Left lung (tissue), 10 donors: ENCODE measurements around the gene SERTAD2. TPM values are rescaled to one million over a fixed set of nuclear protein-coding genes. Genes with fewer than 3 reads are reported as not detected.

ENCODE experiments used
- ATAC-seq: fragments of 200-7000 bp; cut with Tn5 transposase; one replicate; pipeline ENCODE4 v1.9.1; 2020; ENCODE audit warnings: moderate library complexity
- DNase-seq, 4 donors: peaks; one replicate each; pipeline ENCODE4 v3.0.0-alpha.2; 2013 to 2020
- H3K27ac ChIP-seq, 2 donors: fragments of 200-600 bp; sonication (generic) in 1 of 2; one replicate each; pipeline versions ENCODE4 v1.5.0 to v1.8.0; 2020 to 2021
- H3K27me3 ChIP-seq, 2 donors: fragments of 200-600 bp; sonication (generic) in 1 of 2; one replicate each; pipeline versions ENCODE4 v1.5.0 to v1.8.0; 2020 to 2021
- H3K36me3 ChIP-seq, 2 donors: fragments of 200-600 bp; sonication (generic) in 1 of 2; one replicate each; pipeline versions ENCODE4 v1.5.0 to v1.8.0; 2020 to 2021
- H3K4me1 ChIP-seq, 2 donors: fragments of 200-600 bp; one replicate each; pipeline ENCODE4 v1.8.0; 2021
- H3K4me3 ChIP-seq, 2 donors: fragments of 200-600 bp; sonication (generic) in 1 of 2; one replicate each; pipeline versions ENCODE4 v1.5.0 to v1.8.0; 2020 to 2021; ENCODE audit warnings: mild to moderate bottlenecking in 1 of 2
- H3K9me3 ChIP-seq, 2 donors: fragments of 200-600 bp; sonication (generic) in 1 of 2; one replicate each; pipeline versions ENCODE4 v1.5.0 to v1.8.0; 2020 to 2021
- intact Hi-C, 2 donors: fragments of 100-400 bp; cut with DNase I; formaldehyde crosslinking; loops; one replicate each; pipeline versions ENCODE4 v1.11.2 to v1.14.2; 2022
- polyA plus RNA-seq, 6 donors: library from polyadenylated mRNA; unstranded; fragments of 120-200 nt; gene quantifications; one replicate each; pipeline ENCODE4 v1.2.1, GENCODE V29; 2013; ENCODE audit not compliant: insufficient read length in 6 of 6
- total RNA-seq, 2 donors: library from RNA; stranded (reverse); fragmentation: NEBNext Ultra II Directional; extraction: Animal tissue kit (Norgen Biotek cat#: 25700); gene quantifications; one replicate each; pipeline ENCODE4 v1.2.1, GENCODE V29; 2021
- TF ChIP-seq, protein P1 (sequence below), 2 donors: fragments of 200-600 bp; sonication (generic) in 1 of 2; IDR thresholded peaks; one replicate each; pipeline versions ENCODE4 v1.5.0 to v1.8.0; 2021; ENCODE audit warnings: antibody characterized with exemption in 2 of 2
- donor health status: DM: no; HTN: yes; CAD: no.
- donor health status: DM: no; HTN: no; CAD: no.

SERTAD2 gene
- total and polyA plus RNA-seq, 8 donors, result 17.9 to 28.0 (median 26.4) TPM

DNA sequence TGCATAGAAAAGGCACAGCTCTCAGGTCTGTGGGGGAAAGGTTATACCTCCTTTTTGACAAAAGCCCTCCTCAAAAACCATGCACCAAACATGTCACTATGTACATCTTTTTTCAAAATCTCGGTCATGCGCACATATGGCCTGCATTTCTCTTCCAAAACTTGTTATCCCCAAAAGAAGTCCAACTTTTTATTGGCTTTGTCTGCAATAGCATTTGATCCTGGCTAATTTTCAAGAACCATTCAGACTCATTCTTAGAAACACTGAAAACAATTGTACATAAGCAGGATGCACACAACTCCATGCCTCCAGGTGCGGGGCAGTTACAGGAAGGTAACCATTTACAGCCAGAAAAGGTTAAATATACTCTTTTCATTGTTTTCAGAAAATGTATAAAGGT, 21.9 kb downstream of the SERTAD2 start:
- Histone ChIP-seq H3K4me3 (no peak overlapping the region), H3K36me3 (peaks cover 0 to 32% of the 10 kb centered on the region in 2 donors), H3K4me1 (peaks cover 0 to 36% of the 10 kb centered on the region in 2 donors), H3K27me3 (no peaks in the 10 kb centered on the region), H3K27ac (no peak overlapping the region), H3K9me3 (no peaks in the 10 kb centered on the region)
- TF ChIP-seq, protein P1, sequence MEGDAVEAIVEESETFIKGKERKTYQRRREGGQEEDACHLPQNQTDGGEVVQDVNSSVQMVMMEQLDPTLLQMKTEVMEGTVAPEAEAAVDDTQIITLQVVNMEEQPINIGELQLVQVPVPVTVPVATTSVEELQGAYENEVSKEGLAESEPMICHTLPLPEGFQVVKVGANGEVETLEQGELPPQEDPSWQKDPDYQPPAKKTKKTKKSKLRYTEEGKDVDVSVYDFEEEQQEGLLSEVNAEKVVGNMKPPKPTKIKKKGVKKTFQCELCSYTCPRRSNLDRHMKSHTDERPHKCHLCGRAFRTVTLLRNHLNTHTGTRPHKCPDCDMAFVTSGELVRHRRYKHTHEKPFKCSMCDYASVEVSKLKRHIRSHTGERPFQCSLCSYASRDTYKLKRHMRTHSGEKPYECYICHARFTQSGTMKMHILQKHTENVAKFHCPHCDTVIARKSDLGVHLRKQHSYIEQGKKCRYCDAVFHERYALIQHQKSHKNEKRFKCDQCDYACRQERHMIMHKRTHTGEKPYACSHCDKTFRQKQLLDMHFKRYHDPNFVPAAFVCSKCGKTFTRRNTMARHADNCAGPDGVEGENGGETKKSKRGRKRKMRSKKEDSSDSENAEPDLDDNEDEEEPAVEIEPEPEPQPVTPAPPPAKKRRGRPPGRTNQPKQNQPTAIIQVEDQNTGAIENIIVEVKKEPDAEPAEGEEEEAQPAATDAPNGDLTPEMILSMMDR (IDR thresholded peaks at IDR 0.05), result no peak
- intact Hi-C loops, result no loop called here
- DNase-seq, result peak in 1 of 4 donors; percentile 3
- ATAC-seq, result no peak

DNA sequence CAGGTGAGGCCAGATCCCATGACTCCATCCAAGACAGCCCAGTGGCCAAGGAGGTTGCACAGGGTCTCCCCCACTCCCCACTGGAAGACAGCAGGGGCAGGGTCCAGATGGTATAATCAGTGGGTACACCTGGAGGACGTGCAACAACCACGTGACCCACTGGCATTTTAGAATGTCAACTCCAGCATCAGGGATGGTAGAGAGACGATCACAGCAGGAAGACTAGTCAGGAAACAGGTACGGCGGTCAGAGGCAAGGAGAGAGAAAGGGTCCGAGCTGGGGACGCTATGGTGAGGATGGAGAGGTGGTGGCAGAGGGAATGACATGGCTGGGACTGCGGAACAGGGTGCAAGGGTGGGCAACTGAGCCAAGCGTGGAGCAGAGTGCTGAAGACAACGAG, 23.0 kb downstream of the SERTAD2 start:
- H3K4me3 ChIP-seq, result no peak overlapping the region
- TF ChIP-seq, protein P1 (IDR thresholded peaks at IDR 0.05), result no peak

DNA sequence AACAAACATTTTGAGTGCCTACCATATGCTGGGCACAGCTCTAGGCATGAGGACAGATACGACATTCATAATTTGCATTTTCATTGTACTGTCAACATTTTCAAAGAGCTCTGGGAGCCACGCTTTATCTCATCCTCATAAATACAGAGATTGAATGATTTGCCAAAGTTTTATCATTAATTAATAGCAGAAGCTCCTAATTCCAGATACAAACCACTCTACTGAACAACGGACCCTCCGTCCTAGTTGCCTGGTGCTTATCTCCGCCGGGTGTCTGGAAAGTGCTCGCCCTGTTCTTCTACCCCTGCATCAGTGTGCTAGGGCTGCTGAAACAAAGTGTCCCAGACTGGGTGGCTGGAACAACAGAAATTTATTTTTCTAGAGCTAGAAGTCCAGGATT, 23.8 kb downstream of the SERTAD2 start:
- Histone ChIP-seq H3K36me3 (peaks cover 0 to 15% of the 10 kb centered on the region in 2 donors), H3K9me3 (no peaks in the 10 kb centered on the region), H3K27ac (no peak overlapping the region), H3K4me3 (no peak overlapping the region), H3K27me3 (no peaks in the 10 kb centered on the region), H3K4me1 (peaks cover 0 to 17% of the 10 kb centered on the region in 2 donors)
- ATAC-seq (no peak), DNase-seq (no peak)
- TF ChIP-seq, protein P1 (IDR thresholded peaks at IDR 0.05), result no peak
- intact Hi-C loops, result no loop called here

More for the DNA sequence above, 23.0 kb downstream of the SERTAD2 start:
- H3K27ac ChIP-seq, result no peak overlapping the region
- DNase-seq (peak in 1 of 4 donors; percentile 12), ATAC-seq (no peak)
- H3K4me1 ChIP-seq, result peaks cover 0 to 26% of the 10 kb centered on the region in 2 donors
- no peaks in the 10 kb centered on the region for H3K27me3 ChIP-seq
- peaks cover 0 to 24% of the 10 kb centered on the region in 2 donors for H3K36me3 ChIP-seq
- no peaks in the 10 kb centered on the region for H3K9me3 ChIP-seq
- intact Hi-C loops, result no loop called here

DNA sequence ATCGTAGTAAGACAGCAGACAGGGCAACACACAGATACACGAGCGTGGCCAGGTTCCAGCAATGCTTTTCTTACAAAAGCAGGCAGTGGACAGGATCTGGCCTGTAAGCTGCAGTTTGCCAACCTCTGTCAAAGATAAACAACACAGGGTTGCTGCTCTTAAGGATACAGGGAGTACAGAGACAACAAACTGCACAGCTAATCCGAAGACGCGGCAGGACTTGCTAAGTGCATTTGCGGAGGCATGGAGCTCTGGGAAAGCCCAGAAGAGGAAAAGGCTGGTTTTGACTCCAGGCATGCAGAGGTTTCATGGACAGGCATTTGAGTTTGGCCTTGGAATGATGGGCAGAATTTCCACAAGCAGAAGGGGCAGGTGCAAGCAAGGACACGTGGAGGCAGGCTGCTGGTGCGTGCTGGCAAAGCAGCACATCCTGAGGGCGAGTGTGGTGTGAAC, 24.4 kb downstream of the SERTAD2 start:
- H3K4me1 ChIP-seq, result peaks cover 0 to 12% of the 10 kb centered on the region in 2 donors
- H3K4me3 ChIP-seq, result no peak overlapping the region
- no peak overlapping the region for H3K27ac ChIP-seq
- TF ChIP-seq, protein P1 (IDR thresholded peaks at IDR 0.05), result no peak
- intact Hi-C loops, result no loop called here
- H3K27me3 ChIP-seq, result no peaks in the 10 kb centered on the region
- ATAC-seq (no peak), DNase-seq (peak in 1 of 4 donors; percentile 7)
- H3K36me3 ChIP-seq, result peaks cover 0 to 11% of the 10 kb centered on the region in 2 donors
- no peaks in the 10 kb centered on the region for H3K9me3 ChIP-seq

DNA sequence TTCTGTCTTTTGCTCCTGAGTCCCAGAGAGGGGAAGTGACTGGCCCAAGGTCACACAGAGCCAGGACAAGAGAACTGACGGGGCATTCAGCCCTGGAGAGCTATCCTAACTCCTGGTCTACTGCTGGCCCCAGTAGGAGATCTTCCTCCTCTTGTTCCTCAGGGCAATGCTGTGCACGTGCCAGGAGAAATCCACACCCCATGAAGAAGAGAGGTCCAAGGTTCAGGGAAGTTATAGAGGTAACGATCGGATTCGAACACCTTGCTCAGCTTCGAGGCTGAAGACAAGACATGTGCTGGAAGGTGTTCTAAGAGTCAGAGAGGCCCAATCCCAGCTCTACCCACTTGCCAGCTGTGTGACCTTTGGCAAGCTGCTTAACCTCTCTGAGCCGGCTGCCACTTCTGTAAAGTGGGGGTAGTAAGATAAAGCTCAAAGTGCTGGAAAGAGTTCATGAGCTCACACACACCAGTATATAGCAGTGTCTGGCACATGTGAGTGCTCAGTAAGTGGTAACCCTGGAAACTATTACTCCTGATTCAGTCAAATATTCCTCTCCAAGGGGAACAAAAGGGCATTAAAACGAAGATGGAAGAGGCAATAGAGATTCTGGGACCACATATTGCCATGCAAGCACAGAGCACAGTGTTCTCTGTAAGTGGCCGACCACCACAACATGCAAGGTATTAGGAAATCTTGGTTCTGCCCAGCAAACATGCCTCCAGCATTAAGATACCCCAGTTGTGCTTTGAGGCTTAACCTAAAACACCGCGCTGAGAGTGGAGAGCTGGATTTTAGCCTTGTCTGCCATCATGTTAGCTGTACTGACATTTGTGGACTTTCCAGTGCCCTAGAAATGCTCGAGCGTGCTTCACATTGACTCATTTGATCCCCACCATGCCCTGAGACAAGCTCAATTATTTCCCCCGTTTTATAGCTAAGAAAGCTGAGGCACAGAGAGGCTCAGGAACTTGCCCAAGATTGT, 25.6 kb downstream of the SERTAD2 start:
- Histone ChIP-seq H3K27ac (no peak overlapping the region), H3K4me1 (peaks cover 0 to 2% of the 10 kb centered on the region in 2 donors), H3K27me3 (no peaks in the 10 kb centered on the region), H3K36me3 (peaks cover 0 to 9% of the 10 kb centered on the region in 2 donors), H3K9me3 (no peaks in the 10 kb centered on the region), H3K4me3 (no peak overlapping the region)
- intact Hi-C loops, result no loop called here
- ATAC-seq, result no peak
- no peak for DNase-seq
- TF ChIP-seq, protein P1 (IDR thresholded peaks at IDR 0.05), result no peak
